Mesenchymal stem cell (in vitro differentiated cells and primary cell): ENCODE data around the gene FHL1.

Experiments
- DNase-seq: peaks from one replicate; pipeline ENCODE4 v3.0.0-alpha.2; 2013
- H2AFZ ChIP-seq: one replicate; pipeline ENCODE4 v1.6.1; 2013; ENCODE audit warnings: low read depth, mild to moderate bottlenecking, control low read depth, inconsistent platforms, low read length, moderate library complexity
- H2AK5ac ChIP-seq: 2 replicates; pipeline ENCODE4 v1.6.1; 2013; ENCODE audit warnings: low read length, moderate library complexity, mild to moderate bottlenecking, inconsistent platforms; ENCODE audit not compliant: severe bottlenecking
- H2BK120ac ChIP-seq: one replicate; pipeline ENCODE4 v1.6.1; 2013; ENCODE audit warnings: low read depth, mild to moderate bottlenecking, inconsistent platforms, low read length, moderate library complexity
- H2BK12ac ChIP-seq, 2 experiments: one replicate each; pipeline ENCODE4 v1.6.1; 2013; ENCODE audit warnings: inconsistent platforms in 2 of 2, low read length in 2 of 2, mild to moderate bottlenecking in 2 of 2, moderate library complexity in 2 of 2, control low read depth in 1 of 2
- H2BK15ac ChIP-seq: one replicate; pipeline ENCODE4 v1.6.1; 2013; ENCODE audit warnings: mild to moderate bottlenecking, low read depth, inconsistent platforms; ENCODE audit not compliant: poor library complexity, severe bottlenecking
- H2BK5ac ChIP-seq: 2 replicates; pipeline ENCODE4 v1.6.1; 2013; ENCODE audit warnings: low read depth, mild to moderate bottlenecking, low read length, control low read depth, inconsistent platforms; ENCODE audit not compliant: poor library complexity, severe bottlenecking
- H3K14ac ChIP-seq, 2 experiments: one replicate each; pipeline ENCODE4 v1.6.1; 2013; ENCODE audit warnings: inconsistent platforms in 2 of 2, low read length in 2 of 2, control low read depth in 1 of 2, mild to moderate bottlenecking in 1 of 2, moderate library complexity in 1 of 2
- H3K18ac ChIP-seq, 2 experiments: one replicate each; pipeline ENCODE4 v1.6.1; 2013; ENCODE audit warnings: inconsistent platforms in 2 of 2, low read length in 2 of 2, control low read depth in 1 of 2, low read depth in 1 of 2, mild to moderate bottlenecking in 1 of 2
- H3K23ac ChIP-seq, 2 experiments: one replicate each; pipeline ENCODE4 v1.6.1; 2013; ENCODE audit warnings: inconsistent platforms in 2 of 2, low read length in 2 of 2, mild to moderate bottlenecking in 2 of 2, moderate library complexity in 2 of 2, control low read depth in 1 of 2
- H3K27ac ChIP-seq: 2 replicates; pipeline ENCODE4 v1.5.1; 2013; ENCODE audit warnings: mild to moderate bottlenecking, moderate library complexity, low read length, control low read depth, inconsistent platforms; ENCODE audit not compliant: poor library complexity, severe bottlenecking
- H3K27me3 ChIP-seq, 2 experiments: 2 replicates each; pipeline versions ENCODE4 v1.6.1 to v1.7.0; 2013; ENCODE audit warnings: low read length in 2 of 2, mild to moderate bottlenecking in 2 of 2, moderate library complexity in 2 of 2, control low read depth in 1 of 2, inconsistent platforms in 1 of 2; ENCODE audit not compliant: control insufficient read depth in 1 of 2, insufficient read depth in 1 of 2
- H3K36me3 ChIP-seq, 2 experiments: 2 replicates each; pipeline versions ENCODE4 v1.6.1 to v1.7.0; 2013; ENCODE audit warnings: low read length in 2 of 2, control low read depth in 1 of 2, inconsistent platforms in 1 of 2, low read depth in 1 of 2, mild to moderate bottlenecking in 1 of 2; ENCODE audit not compliant: insufficient read depth in 2 of 2, control insufficient read depth in 1 of 2
- H3K4ac ChIP-seq, 2 experiments: one replicate each; pipeline ENCODE4 v1.6.1; 2013; ENCODE audit warnings: inconsistent platforms in 2 of 2, low read length in 2 of 2, mild to moderate bottlenecking in 2 of 2, moderate library complexity in 2 of 2, control low read depth in 1 of 2, low read depth in 1 of 2
- H3K4me1 ChIP-seq: 2 replicates; pipeline ENCODE4 v1.6.1; 2013; ENCODE audit warnings: low read depth, low read length, control low read depth; ENCODE audit not compliant: control insufficient read depth, insufficient read depth
- H3K4me2 ChIP-seq: 2 replicates; pipeline ENCODE4 v1.6.1; 2013; ENCODE audit warnings: low read length, mild to moderate bottlenecking, inconsistent platforms; ENCODE audit not compliant: poor library complexity, severe bottlenecking
- H3K4me3 ChIP-seq, 2 experiments: 2 replicates each; pipeline versions ENCODE4 v1.5.1 to v1.7.0; 2013; ENCODE audit warnings: low read length in 2 of 2, mild to moderate bottlenecking in 2 of 2, control low read depth in 1 of 2, low read depth in 1 of 2; ENCODE audit not compliant: insufficient read depth in 1 of 2
- H3K79me1 ChIP-seq: replicated peaks from 2 replicates; pipeline ENCODE4 v1.6.1; 2013; ENCODE audit warnings: mild to moderate bottlenecking, control low read depth, low read length, inconsistent platforms; ENCODE audit not compliant: poor library complexity, severe bottlenecking
- H3K9ac ChIP-seq: 2 replicates; pipeline ENCODE4 v1.7.0; 2013; ENCODE audit warnings: mild to moderate bottlenecking, low read length, moderate library complexity
- H3K9me3 ChIP-seq: 2 replicates; pipeline ENCODE4 v1.7.0; 2013; ENCODE audit warnings: mild to moderate bottlenecking, low read length; ENCODE audit not compliant: control insufficient read depth
- H4K8ac ChIP-seq: one replicate; pipeline ENCODE4 v1.6.1; 2013; ENCODE audit warnings: inconsistent platforms, mild to moderate bottlenecking, low read length, moderate library complexity
- H4K91ac ChIP-seq: one replicate; pipeline ENCODE4 v1.6.1; 2013; ENCODE audit warnings: mild to moderate bottlenecking, low read length, inconsistent platforms
- WGBS: methylation state at CpG from one replicate; pipeline ENCODE4 v1.1.7; 2013; ENCODE audit warnings: mixed read lengths; 5-methylcytosine and 5-hydroxymethylcytosine counted together

Gene FHL1

GRCh38 chrX:136183917-136184316 lies 36.6 kb downstream of the FHL1 start:
- no peaks in the 10 kb centered on the region for H3K9me3 ChIP-seq
- peaks cover 0 to 3% of the 10 kb centered on the region in 2 experiments for H3K27me3 ChIP-seq
- H2BK15ac ChIP-seq, result no peak overlapping the region
- H3K23ac ChIP-seq, result no peak overlapping the region
- H3K27ac ChIP-seq, result no peak overlapping the region
- no peak for DNase-seq
- WGBS, result no CpG with 5 or more reads among the region's 1 CpG
- H2BK120ac ChIP-seq, result no peak overlapping the region
- no peak overlapping the region for H2BK5ac ChIP-seq
- no peaks in the 10 kb centered on the region for H3K36me3 ChIP-seq
- H2AFZ ChIP-seq, result no peak overlapping the region
- H4K91ac ChIP-seq, result no peak overlapping the region
- no peak overlapping the region for H3K4ac ChIP-seq
- no peak overlapping the region for H3K4me2 ChIP-seq
- no peak overlapping the region for H3K4me3 ChIP-seq
- no peak overlapping the region for H2AK5ac ChIP-seq
- peaks cover 1% of the 10 kb centered on the region for H3K4me1 ChIP-seq
- H3K79me1 ChIP-seq, result peaks cover 1% of the 10 kb centered on the region
- peak overlapping the region; percentile 85 for H3K9ac ChIP-seq
- H3K14ac ChIP-seq, result no peak overlapping the region
- no peak overlapping the region for H3K18ac ChIP-seq
- H4K8ac ChIP-seq, result no peak overlapping the region
- H2BK12ac ChIP-seq, result no peak overlapping the region

DNA sequence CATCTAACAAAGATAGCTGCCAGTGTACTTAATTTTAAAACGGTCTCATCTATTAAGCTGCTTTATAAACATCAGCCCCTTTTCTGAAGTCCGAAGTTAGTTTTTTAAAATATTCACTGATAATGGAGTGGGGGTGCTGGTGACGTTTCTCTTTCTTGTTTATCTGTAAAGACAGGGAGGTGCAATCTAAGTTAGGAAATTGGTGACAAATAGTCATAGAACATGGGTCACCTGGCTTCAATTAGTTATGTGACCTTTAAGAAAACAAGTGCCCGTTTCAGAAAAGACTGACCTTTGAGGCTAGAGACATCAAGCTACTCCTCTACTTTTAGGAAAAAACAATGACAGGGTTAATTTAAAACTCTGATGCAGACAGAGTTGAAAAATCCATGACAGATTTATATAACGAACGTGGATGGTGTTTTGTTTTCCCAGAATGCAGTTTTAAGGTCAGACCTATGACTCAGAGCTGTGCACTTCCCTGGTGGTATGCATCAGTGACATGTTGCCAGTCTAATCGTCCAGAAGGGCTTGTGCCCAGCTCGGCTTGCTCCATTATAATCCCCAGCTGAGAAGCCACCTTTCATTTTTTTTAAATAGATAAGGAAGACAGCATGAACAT lies 38.2 kb downstream of the FHL1 start:
- peak overlapping the region in 1 of 2 experiments; percentile 36 for H3K4me3 ChIP-seq
- no peak overlapping the region for H3K4me2 ChIP-seq
- WGBS, result 0% methylated on average over 4 of the region's 8 CpGs

DNA sequence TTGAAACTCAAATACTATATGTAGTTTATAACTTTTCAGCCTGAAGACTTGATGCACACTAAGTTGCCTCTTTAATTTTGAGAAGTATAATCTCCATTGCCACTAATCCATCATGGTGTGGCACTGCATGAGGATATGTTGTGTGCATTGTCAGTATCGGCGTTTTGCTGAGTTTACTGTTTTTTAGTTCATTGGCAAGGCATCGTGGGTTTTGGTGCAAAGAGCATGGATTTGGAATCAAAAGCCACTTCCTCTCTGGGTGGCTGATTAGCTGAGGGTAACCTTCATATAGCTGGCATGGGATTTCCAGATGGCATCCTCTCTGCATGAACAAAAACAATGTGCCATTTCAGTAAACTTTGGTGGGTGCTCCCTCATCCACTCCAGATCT lies 38.7 kb downstream of the FHL1 start:
- H3K79me1 ChIP-seq, result peaks cover 2% of the 10 kb centered on the region

More for the DNA sequence above, 38.2 kb downstream of the FHL1 start:
- Histone ChIP-seq H3K27me3 (peaks cover 0 to 13% of the 10 kb centered on the region in 2 experiments), H3K9me3 (no peaks in the 10 kb centered on the region), H2AFZ (no peak overlapping the region), H3K18ac (no peak overlapping the region), H3K14ac (no peak overlapping the region), H2AK5ac (no peak overlapping the region), H3K79me1 (peaks cover 2% of the 10 kb centered on the region), H3K9ac (peak overlapping the region; percentile 85), H2BK15ac (no peak overlapping the region), H2BK5ac (no peak overlapping the region), H2BK120ac (no peak overlapping the region), H4K91ac (no peak overlapping the region), H3K4ac (no peak overlapping the region), H3K36me3 (no peaks in the 10 kb centered on the region), H2BK12ac (no peak overlapping the region), H4K8ac (no peak overlapping the region), H3K27ac (no peak overlapping the region), H3K23ac (no peak overlapping the region), H3K4me1 (peaks cover 3% of the 10 kb centered on the region)
- peak; percentile 63 for DNase-seq

GRCh38 chrX:136189222-136189621 lies 41.9 kb downstream of the FHL1 start:
- Histone ChIP-seq H3K9ac (no peak overlapping the region), H3K79me1 (peaks cover 2% of the 10 kb centered on the region), H4K8ac (no peak overlapping the region), H3K4me1 (peaks cover 9% of the 10 kb centered on the region), H3K9me3 (no peaks in the 10 kb centered on the region), H3K18ac (no peak overlapping the region), H3K36me3 (peaks cover 0 to 3% of the 10 kb centered on the region in 2 experiments), H2BK12ac (no peak overlapping the region), H2AK5ac (no peak overlapping the region), H3K14ac (no peak overlapping the region), H3K4me2 (no peak overlapping the region), H2BK120ac (no peak overlapping the region), H3K4ac (no peak overlapping the region), H4K91ac (no peak overlapping the region), H2BK5ac (no peak overlapping the region), H3K27me3 (peaks cover 0 to 9% of the 10 kb centered on the region in 2 experiments), H3K27ac (no peak overlapping the region), H3K4me3 (no peak overlapping the region), H2BK15ac (no peak overlapping the region), H2AFZ (no peak overlapping the region), H3K23ac (no peak overlapping the region)
- no peak for DNase-seq
- no CpG with 5 or more reads among the region's 2 CpGs for WGBS

More for the DNA sequence above, 38.7 kb downstream of the FHL1 start:
- Histone ChIP-seq H3K36me3 (peaks cover 0 to 3% of the 10 kb centered on the region in 2 experiments), H2BK120ac (no peak overlapping the region), H3K18ac (no peak overlapping the region), H3K27ac (no peak overlapping the region), H3K9me3 (no peaks in the 10 kb centered on the region), H3K4me2 (no peak overlapping the region), H3K4me3 (peak overlapping the region in 1 of 2 experiments; percentile 36), H4K8ac (peak overlapping the region; percentile 69), H2BK15ac (no peak overlapping the region), H3K23ac (no peak overlapping the region), H3K14ac (no peak overlapping the region), H2BK12ac (no peak overlapping the region), H2AFZ (no peak overlapping the region), H3K4me1 (peaks cover 5% of the 10 kb centered on the region), H3K4ac (no peak overlapping the region), H3K27me3 (peaks cover 0 to 13% of the 10 kb centered on the region in 2 experiments), H2AK5ac (peak overlapping the region; percentile 36), H3K9ac (peak overlapping the region; percentile 85), H4K91ac (no peak overlapping the region), H2BK5ac (no peak overlapping the region)
- DNase-seq, result no peak
- 94% methylated on average over 2 of the region's 3 CpGs for WGBS
